MCF 10A (cell line): Measurements from ENCODE around the gene SLC2A6. TPM values are rescaled to one million over a fixed set of nuclear protein-coding genes. Genes with fewer than 3 reads are reported as not detected.

Experiments used
- BruUV-seq: library from RNA; stranded (reverse); fragments of 400-500 nt; replicated peaks from 2 replicates; lab custom pipeline; 2021; lab: Mats Ljungman, UMichigan
- CTCF ChIA-PET: fragments of 300-600 bp; sonication (Branson Sonifier 250); formaldehyde crosslinking; extraction: SDS; loops from one replicate; lab custom pipeline; 2021; ENCODE audit warnings: antibody characterized with exemption, inconsistent platforms; lab: Yijun Ruan, JAX
- POLR2A ChIA-PET: fragments of 300-600, 350-650 bp; sonication (Branson Sonifier 250); formaldehyde crosslinking; extraction: SDS; loops from one replicate; lab custom pipeline; 2020; ENCODE audit warnings: antibody characterized with exemption, inconsistent platforms; lab: Yijun Ruan, JAX
- DNase-seq: peaks from one replicate; pipeline ENCODE4 v3.0.0-alpha.2; 2018; ENCODE audit not compliant: unreplicated experiment
- H3K27ac Mint-ChIP-seq: one replicate; pipeline ENCODE4 v1.8.0; 2022; ENCODE audit warnings: mild to moderate bottlenecking, low read depth, mixed read lengths; ENCODE audit not compliant: unreplicated experiment
- H3K27me3 Mint-ChIP-seq: one replicate; pipeline ENCODE4 v1.8.0; 2022; ENCODE audit warnings: mixed read lengths; ENCODE audit not compliant: insufficient read depth, unreplicated experiment
- H3K36me3 Mint-ChIP-seq: one replicate; pipeline ENCODE4 v1.8.0; 2022; ENCODE audit warnings: mild to moderate bottlenecking, moderate library complexity, mixed read lengths; ENCODE audit not compliant: insufficient read depth, unreplicated experiment
- H3K4me1 Mint-ChIP-seq: one replicate; pipeline ENCODE4 v1.8.0; 2022; ENCODE audit warnings: mixed read lengths; ENCODE audit not compliant: insufficient read depth, unreplicated experiment
- H3K4me3 Mint-ChIP-seq: one replicate; pipeline ENCODE4 v1.8.0; 2022; ENCODE audit warnings: mild to moderate bottlenecking, moderate library complexity, mixed read lengths; ENCODE audit not compliant: unreplicated experiment
- H3K9me3 Mint-ChIP-seq: one replicate; pipeline ENCODE4 v1.8.0; 2022; ENCODE audit warnings: mixed read lengths; ENCODE audit not compliant: unreplicated experiment
- intact Hi-C: fragments of 100-400 bp; cut with micrococcal nuclease; formaldehyde crosslinking; loops from 2 replicates; pipeline ENCODE4 v1.14.1; 2022
- total RNA-seq: library from RNA; stranded (reverse); gene quantifications from 2 replicates; pipeline ENCODE4 v1.2.3, GENCODE V29; 2022
- TF ChIP-seq, protein P1 (sequence below): fragments of 200-600 bp; IDR thresholded peaks from one replicate; pipeline ENCODE4 v1.8.0; 2022; ENCODE audit warnings: antibody characterized with exemption, mild to moderate bottlenecking; ENCODE audit not compliant: unreplicated experiment

The SLC2A6 gene
- total RNA-seq, 1 experiment from 2014 or later = 0.42 TPM

DNA sequence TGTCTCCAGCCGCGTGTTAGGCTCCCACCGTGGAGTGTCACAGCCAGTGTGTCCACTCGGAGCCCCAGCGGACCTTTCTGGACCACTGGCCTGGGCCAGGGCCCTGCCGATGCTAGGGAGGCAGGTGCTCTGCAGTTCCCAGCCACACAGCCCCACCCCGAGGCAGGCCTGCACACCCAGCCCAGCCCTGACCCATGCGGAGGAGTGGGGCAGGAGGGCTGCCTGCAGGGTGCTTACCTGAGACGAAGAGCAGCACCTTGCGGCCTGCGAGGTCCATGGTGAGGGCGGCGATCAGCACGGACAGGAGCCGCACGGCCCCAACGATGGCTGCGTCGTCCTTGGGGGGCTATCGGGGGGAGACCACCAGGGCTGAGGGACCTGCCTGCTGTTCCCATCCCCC, 5.2 kb downstream of the SLC2A6 start:
- no TSS peak for BruUV-seq
- Mint-ChIP-seq H3K36me3 (peaks cover 6% of the 10 kb centered on the region), H3K4me1 (no peaks in the 10 kb centered on the region), H3K9me3 (no peaks in the 10 kb centered on the region), H3K27me3 (no peaks in the 10 kb centered on the region), H3K4me3 (no peak overlapping the region), H3K27ac (no peak overlapping the region)
- ChIA-PET CTCF (interaction anchor here (0.6 kb wide), 1 partner anchor 470 kb away, joined by 3 read pairs; no protein-coding TSS in a partner anchor), POLR2A (no interaction called here)
- intact Hi-C loops = no loop called here
- TF ChIP-seq, protein P1, sequence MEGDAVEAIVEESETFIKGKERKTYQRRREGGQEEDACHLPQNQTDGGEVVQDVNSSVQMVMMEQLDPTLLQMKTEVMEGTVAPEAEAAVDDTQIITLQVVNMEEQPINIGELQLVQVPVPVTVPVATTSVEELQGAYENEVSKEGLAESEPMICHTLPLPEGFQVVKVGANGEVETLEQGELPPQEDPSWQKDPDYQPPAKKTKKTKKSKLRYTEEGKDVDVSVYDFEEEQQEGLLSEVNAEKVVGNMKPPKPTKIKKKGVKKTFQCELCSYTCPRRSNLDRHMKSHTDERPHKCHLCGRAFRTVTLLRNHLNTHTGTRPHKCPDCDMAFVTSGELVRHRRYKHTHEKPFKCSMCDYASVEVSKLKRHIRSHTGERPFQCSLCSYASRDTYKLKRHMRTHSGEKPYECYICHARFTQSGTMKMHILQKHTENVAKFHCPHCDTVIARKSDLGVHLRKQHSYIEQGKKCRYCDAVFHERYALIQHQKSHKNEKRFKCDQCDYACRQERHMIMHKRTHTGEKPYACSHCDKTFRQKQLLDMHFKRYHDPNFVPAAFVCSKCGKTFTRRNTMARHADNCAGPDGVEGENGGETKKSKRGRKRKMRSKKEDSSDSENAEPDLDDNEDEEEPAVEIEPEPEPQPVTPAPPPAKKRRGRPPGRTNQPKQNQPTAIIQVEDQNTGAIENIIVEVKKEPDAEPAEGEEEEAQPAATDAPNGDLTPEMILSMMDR = no peak
- no peak for DNase-seq

DNA sequence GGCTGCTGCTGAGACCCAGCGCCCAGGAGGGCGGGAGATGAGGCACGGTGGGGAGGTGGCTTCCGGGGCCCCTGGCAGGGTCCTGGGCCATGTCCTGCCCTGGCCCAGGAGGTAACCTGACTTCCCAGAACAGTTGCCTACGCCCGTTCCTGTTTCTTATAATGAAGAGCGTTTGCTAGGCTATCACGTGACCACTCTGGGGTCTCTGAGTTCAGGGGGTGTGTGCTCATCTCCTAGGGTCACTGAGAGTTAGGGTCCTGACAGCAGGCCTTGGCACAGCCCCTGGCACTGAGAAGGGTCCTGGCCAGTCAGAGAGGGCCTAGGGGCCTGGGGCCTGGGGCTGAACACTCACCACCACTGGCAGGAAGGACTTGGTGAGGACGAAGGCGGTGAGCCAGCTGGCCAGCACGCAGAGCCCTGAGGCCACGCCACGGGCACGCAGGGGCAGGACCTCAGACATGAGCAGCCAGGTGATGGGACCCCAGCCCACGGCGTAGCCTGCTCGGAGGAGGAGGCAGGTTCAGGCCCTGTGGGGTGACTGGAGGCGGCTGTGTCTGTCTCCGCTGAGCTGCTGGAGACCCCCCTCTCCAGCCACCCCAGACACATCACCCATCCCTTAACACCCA, 6.0 kb downstream of the SLC2A6 start:
- H3K4me1 Mint-ChIP-seq = no peaks in the 10 kb centered on the region
- POLR2A ChIA-PET = no interaction called here
- CTCF ChIA-PET = interaction anchor here (0.6 to 0.7 kb wide), 3 partner anchors 17 to 471 kb away, joined by 3 to 4 read pairs (median 4); no protein-coding TSS in a partner anchor

GRCh38 chr9:133472277-133472645, 6.6 kb downstream of the SLC2A6 start:
- CTCF ChIA-PET = interaction anchor here (0.5 to 0.7 kb wide), 3 partner anchors 16 to 127 kb away, joined by 3 to 4 read pairs (median 4); no protein-coding TSS in a partner anchor
- BruUV-seq = no TSS peak
- no peaks in the 10 kb centered on the region for H3K27me3 Mint-ChIP-seq
- no peak overlapping the region for H3K27ac Mint-ChIP-seq
- TF ChIP-seq, protein P1 = no peak
- H3K36me3 Mint-ChIP-seq = peaks cover 6% of the 10 kb centered on the region
- H3K4me3 Mint-ChIP-seq = no peak overlapping the region
- POLR2A ChIA-PET = no interaction called here
- intact Hi-C loops = no loop called here
- DNase-seq = no peak
- no peaks in the 10 kb centered on the region for H3K4me1 Mint-ChIP-seq
- H3K9me3 Mint-ChIP-seq = no peaks in the 10 kb centered on the region

More for the DNA sequence above, 6.0 kb downstream of the SLC2A6 start:
- TF ChIP-seq, protein P1 = no peak
- Mint-ChIP-seq H3K27ac (no peak overlapping the region), H3K4me3 (no peak overlapping the region), H3K27me3 (no peaks in the 10 kb centered on the region), H3K9me3 (no peaks in the 10 kb centered on the region), H3K36me3 (peaks cover 6% of the 10 kb centered on the region)
- intact Hi-C loops = no loop called here
- DNase-seq = no peak
- BruUV-seq = no TSS peak

DNA sequence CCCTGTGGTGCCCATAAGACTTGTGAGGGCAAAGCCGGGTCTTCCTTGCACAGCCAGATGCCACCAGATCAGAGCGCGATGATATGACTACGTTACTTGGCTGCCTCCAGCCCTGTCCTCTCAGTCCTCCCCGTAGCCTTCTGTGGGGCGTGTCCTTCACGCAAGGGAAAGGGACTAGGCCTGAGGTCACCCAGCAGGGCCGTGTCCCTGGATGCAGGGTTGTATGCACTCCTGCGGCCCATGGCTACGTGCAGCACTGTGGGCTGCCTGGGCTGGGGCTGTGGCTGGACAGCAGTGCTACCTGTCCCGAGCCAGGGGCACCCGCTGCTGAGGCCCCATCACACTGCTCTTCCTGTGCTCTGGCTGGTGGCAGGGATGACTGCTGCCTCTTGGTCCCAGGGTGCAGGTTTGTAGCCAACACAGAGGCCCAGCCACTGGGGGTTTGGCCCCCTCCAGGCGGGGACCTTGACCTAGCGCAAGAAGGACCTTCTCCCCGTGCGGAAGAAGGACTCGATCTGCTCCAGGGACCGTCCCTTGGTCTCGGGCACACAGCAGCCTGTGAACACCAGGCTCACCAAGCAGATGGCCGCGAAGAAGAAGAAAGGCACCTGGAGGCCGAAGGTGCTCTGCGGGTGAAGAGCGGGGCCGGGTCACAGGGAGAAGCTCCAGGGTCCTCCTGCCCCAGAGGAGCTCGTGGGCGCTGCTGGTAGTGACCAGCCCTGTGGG, 7.2 kb downstream of the SLC2A6 start:
- no TSS peak for BruUV-seq
- no peaks in the 10 kb centered on the region for H3K27me3 Mint-ChIP-seq

More for the DNA sequence above, 7.2 kb downstream of the SLC2A6 start:
- Mint-ChIP-seq H3K27ac (no peak overlapping the region), H3K4me1 (no peaks in the 10 kb centered on the region), H3K9me3 (no peaks in the 10 kb centered on the region), H3K36me3 (peaks cover 6% of the 10 kb centered on the region), H3K4me3 (no peak overlapping the region)
- CTCF ChIA-PET = interaction anchor here (0.5 to 1.3 kb wide), 3 partner anchors 15 to 22 kb away, joined by 3 to 5 read pairs (median 4); no protein-coding TSS in a partner anchor
- TF ChIP-seq, protein P1 = no peak
- POLR2A ChIA-PET = no interaction called here
- DNase-seq = no peak
- intact Hi-C loops = no loop called here
